HG03045 (cell line): ENCODE measurements around the gene ARHGAP42.
"Not testable (repeated sequence)": the region's sequence is repeated elsewhere in the genome, so short reads cannot be mapped to it uniquely, and the experiment has no call there.

Source experiments
- ATAC-seq: cut with Tn5 transposase; IDR thresholded peaks from one replicate; pipeline ENCODE4 v1.9.1; 2021; ENCODE audit warnings: mild to moderate bottlenecking, moderate library complexity; ENCODE audit not compliant: unreplicated experiment

The ARHGAP42 gene

GRCh38 chr11:100716838-100717237, 29.8 kb downstream of the ARHGAP42 start:
- no peak for ATAC-seq

GRCh38 chr11:100719362-100719761, 32.3 kb downstream of the ARHGAP42 start:
- no peak for ATAC-seq

- no peak for ATAC-seq
Measured at GRCh38 chr11:100719809-100720221, 32.7 kb downstream of the ARHGAP42 start.

- ATAC-seq = no peak
Measured at GRCh38 chr11:100726680-100727079, 39.6 kb downstream of the ARHGAP42 start.

- no peak for ATAC-seq
Measured at GRCh38 chr11:100727410-100727809, 40.3 kb downstream of the ARHGAP42 start.

GRCh38 chr11:100730266-100730665, 43.2 kb downstream of the ARHGAP42 start:
- no peak for ATAC-seq

- ATAC-seq = no peak
Measured at GRCh38 chr11:100731471-100731870, 44.4 kb downstream of the ARHGAP42 start.

GRCh38 chr11:100732949-100733348, 45.9 kb downstream of the ARHGAP42 start:
- ATAC-seq = no peak

GRCh38 chr11:100734743-100735527, 47.8 kb downstream of the ARHGAP42 start:
- peak; percentile 67 for ATAC-seq

- no peak for ATAC-seq
Measured at GRCh38 chr11:100735949-100736675, 49.0 kb downstream of the ARHGAP42 start.

- no peak for ATAC-seq
Measured at GRCh38 chr11:100738701-100739270, 51.7 kb downstream of the ARHGAP42 start.

- ATAC-seq = no peak
Measured at GRCh38 chr11:100739666-100740065, 52.6 kb downstream of the ARHGAP42 start.

GRCh38 chr11:100740440-100740839, 53.4 kb downstream of the ARHGAP42 start:
- ATAC-seq = no peak

GRCh38 chr11:100741866-100742625, 55.0 kb downstream of the ARHGAP42 start:
- peak; percentile 15 for ATAC-seq

- no peak for ATAC-seq
Measured at GRCh38 chr11:100746448-100746847, 59.4 kb downstream of the ARHGAP42 start.

- no peak for ATAC-seq
Measured at GRCh38 chr11:100748153-100748552, 61.1 kb downstream of the ARHGAP42 start.

- not testable (repeated sequence) for ATAC-seq
Measured at GRCh38 chr11:100749887-100750565, 62.9 kb downstream of the ARHGAP42 start.

GRCh38 chr11:100750566-100750891, 63.4 kb downstream of the ARHGAP42 start:
- not testable (repeated sequence) for ATAC-seq

GRCh38 chr11:100752371-100753171, 65.5 kb downstream of the ARHGAP42 start:
- no peak for ATAC-seq

- ATAC-seq = no peak
Measured at GRCh38 chr11:100753172-100753543, 66.1 kb downstream of the ARHGAP42 start.
